Osteoblast (primary cell): Measurements from ENCODE around the gene DLGAP1. TPM values are rescaled to one million over a fixed set of nuclear protein-coding genes. Genes with fewer than 3 reads are reported as not detected.
A peak's percentile ranks its signal among the peaks of the same experiment; 100 is the strongest.
"Not testable (repeated sequence)": the region's sequence is repeated elsewhere in the genome, so short reads cannot be mapped to it uniquely, and the experiment has no call there.

Experiments
- DNase-seq: peaks from one replicate; pipeline ENCODE4 v3.0.0; 2011; ENCODE audit warnings: low spot score, mixed read lengths; ENCODE audit not compliant: insufficient read length; ENCODE audit errors: missing footprints
- H2AFZ ChIP-seq: 2 replicates; pipeline ENCODE4 v1.6.0; 2011; ENCODE audit warnings: mild to moderate bottlenecking, low read length
- H3K27ac ChIP-seq: 2 replicates; pipeline ENCODE4 v1.5.1; 2011; ENCODE audit warnings: mild to moderate bottlenecking, low read depth, low read length, moderate library complexity
- H3K27me3 ChIP-seq: 2 replicates; pipeline ENCODE4 v1.6.0; 2012; ENCODE audit warnings: mild to moderate bottlenecking, control low read depth, inconsistent platforms, low read length, moderate library complexity; ENCODE audit not compliant: insufficient read depth
- H3K36me3 ChIP-seq: 2 replicates; pipeline ENCODE4 v1.5.1; 2011; ENCODE audit warnings: mild to moderate bottlenecking, low read length, control low read depth, moderate library complexity; ENCODE audit not compliant: insufficient read depth
- H3K4me1 ChIP-seq: 2 replicates; pipeline ENCODE4 v1.5.1; 2011; ENCODE audit warnings: mild to moderate bottlenecking, low read length, control low read depth, moderate library complexity; ENCODE audit not compliant: insufficient read depth
- H3K4me2 ChIP-seq: 2 replicates; pipeline ENCODE4 v1.6.0; 2011; ENCODE audit warnings: mild to moderate bottlenecking, low read length; ENCODE audit not compliant: insufficient read depth
- H3K4me3 ChIP-seq: fragments of 200-600 bp; sonication (generic); 3 replicates; pipeline ENCODE4 v1.5.1; 2012; ENCODE audit warnings: mild to moderate bottlenecking, low read length, inconsistent platforms; ENCODE audit not compliant: insufficient read depth
- H3K79me2 ChIP-seq: 2 replicates; pipeline ENCODE4 v1.6.0; 2012; ENCODE audit warnings: mild to moderate bottlenecking, low read length, control low read depth, inconsistent platforms; ENCODE audit not compliant: insufficient read depth
- H3K9me3 ChIP-seq: 2 replicates; pipeline ENCODE4 v1.5.1; 2011; ENCODE audit warnings: low read depth, low read length, control low read depth
- H4K20me1 ChIP-seq: 2 replicates; pipeline ENCODE4 v1.6.0; 2012; ENCODE audit warnings: mild to moderate bottlenecking, low read length, control low read depth; ENCODE audit not compliant: insufficient read depth
- CTCF ChIP-seq: IDR thresholded peaks from 2 replicates; pipeline ENCODE4 v1.5.1; 2011; ENCODE audit warnings: mild to moderate bottlenecking, low read depth, low read length, moderate library complexity; ENCODE audit errors: extremely low read depth
- total RNA-seq: library from RNA; depleted of rRNA; stranded (reverse); fragments of >200 nt; gene quantifications from 2 replicates; pipeline ENCODE4 v1.2.3, GENCODE V29; 2012

Gene DLGAP1
- total RNA-seq, 1 donor, result not detected

GRCh38 chr18:3607309-3608098 lies 847.6 kb downstream of the DLGAP1 start:
- TF ChIP-seq CTCF, result no peak
- DNase-seq, result no peak

GRCh38 chr18:3606863-3607262 lies 848.2 kb downstream of the DLGAP1 start:
- not testable (repeated sequence) for H3K4me3 ChIP-seq
- Histone ChIP-seq H3K4me2 (peak overlapping the region; percentile 87), H3K27ac (peak overlapping the region; percentile 99)

More at GRCh38 chr18:3607309-3608098, 847.6 kb downstream of the DLGAP1 start:
- H3K27me3 ChIP-seq, result no peaks in the 10 kb centered on the region
- no peak overlapping the region for H3K4me3 ChIP-seq
- no peaks in the 10 kb centered on the region for H3K9me3 ChIP-seq
- no peak overlapping the region for H2AFZ ChIP-seq
- peaks cover 39% of the 10 kb centered on the region for H3K4me1 ChIP-seq
- H3K27ac ChIP-seq, result peak overlapping the region; percentile 99
- H4K20me1 ChIP-seq, result no peaks in the 10 kb centered on the region
- H3K79me2 ChIP-seq, result peaks cover 5% of the 10 kb centered on the region
- no peak overlapping the region for H3K4me2 ChIP-seq
- no peaks in the 10 kb centered on the region for H3K36me3 ChIP-seq

GRCh38 chr18:3605954-3606443 lies 849.1 kb downstream of the DLGAP1 start:
- Histone ChIP-seq H3K4me1 (peaks cover 42% of the 10 kb centered on the region), H4K20me1 (no peaks in the 10 kb centered on the region), H3K4me2 (peak overlapping the region; percentile 87), H3K36me3 (no peaks in the 10 kb centered on the region), H3K27ac (peak overlapping the region; percentile 99), H3K9me3 (no peaks in the 10 kb centered on the region), H3K79me2 (peaks cover 5% of the 10 kb centered on the region), H2AFZ (peak overlapping the region; percentile 35), H3K27me3 (no peaks in the 10 kb centered on the region), H3K4me3 (peak overlapping the region; percentile 66)
- no peak for DNase-seq
- TF ChIP-seq CTCF, result no peak

More at GRCh38 chr18:3606863-3607262, 848.2 kb downstream of the DLGAP1 start:
- not testable (repeated sequence) for H3K36me3 ChIP-seq, H3K27me3 ChIP-seq, H4K20me1 ChIP-seq, H3K79me2 ChIP-seq, DNase-seq, H3K9me3 ChIP-seq, H2AFZ ChIP-seq
- H3K4me1 ChIP-seq, result peaks cover 42% of the 10 kb centered on the region

- Histone ChIP-seq H2AFZ (no peak overlapping the region), H3K4me3 (peak overlapping the region; percentile 66), H3K9me3 (no peaks in the 10 kb centered on the region), H3K27ac (peak overlapping the region; percentile 99), H3K4me2 (peak overlapping the region; percentile 87), H3K4me1 (peaks cover 42% of the 10 kb centered on the region), H3K27me3 (no peaks in the 10 kb centered on the region), H4K20me1 (no peaks in the 10 kb centered on the region), H3K79me2 (peaks cover 5% of the 10 kb centered on the region), H3K36me3 (no peaks in the 10 kb centered on the region)
- TF ChIP-seq CTCF, result no peak
- DNase-seq, result no peak
Measured at GRCh38 chr18:3605486-3605952, 849.6 kb downstream of the DLGAP1 start.
